Kasumi-1 (cell line): ENCODE results near the gene SH3PXD2A.

ENCODE experiments used
- DNase-seq, 2 experiments: peaks; one replicate each; lab custom pipeline; 2025; lab: John Stamatoyannopoulos, UW

SH3PXD2A gene

GRCh38 chr10:103879409-103879808 is 24.0 kb upstream of the SH3PXD2A start:
- no peak for DNase-seq

- DNase-seq = no peak
Measured at GRCh38 chr10:103877861-103878260, 22.5 kb upstream of the SH3PXD2A start.

GRCh38 chr10:103876155-103876554 is 20.8 kb upstream of the SH3PXD2A start:
- no peak for DNase-seq

DNA sequence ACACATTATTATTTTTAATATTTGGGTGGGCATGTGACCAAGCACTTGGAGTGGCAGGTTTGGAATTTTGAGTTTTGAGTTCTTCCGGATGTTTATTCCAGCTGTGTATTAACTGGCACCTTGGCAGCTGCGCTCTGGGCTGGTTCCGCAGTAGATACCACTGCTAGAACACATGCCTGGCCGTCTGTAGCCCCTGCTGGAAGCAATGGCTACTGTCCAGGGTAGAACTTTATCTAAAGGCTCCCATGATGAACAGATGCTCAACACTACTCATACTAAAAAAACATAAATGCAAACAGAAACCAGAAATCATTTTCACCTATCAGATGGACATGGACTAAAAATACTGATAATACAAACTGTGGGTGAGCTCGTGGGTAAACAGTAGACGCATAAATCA is 19.4 kb upstream of the SH3PXD2A start:
- no peak for DNase-seq

DNA sequence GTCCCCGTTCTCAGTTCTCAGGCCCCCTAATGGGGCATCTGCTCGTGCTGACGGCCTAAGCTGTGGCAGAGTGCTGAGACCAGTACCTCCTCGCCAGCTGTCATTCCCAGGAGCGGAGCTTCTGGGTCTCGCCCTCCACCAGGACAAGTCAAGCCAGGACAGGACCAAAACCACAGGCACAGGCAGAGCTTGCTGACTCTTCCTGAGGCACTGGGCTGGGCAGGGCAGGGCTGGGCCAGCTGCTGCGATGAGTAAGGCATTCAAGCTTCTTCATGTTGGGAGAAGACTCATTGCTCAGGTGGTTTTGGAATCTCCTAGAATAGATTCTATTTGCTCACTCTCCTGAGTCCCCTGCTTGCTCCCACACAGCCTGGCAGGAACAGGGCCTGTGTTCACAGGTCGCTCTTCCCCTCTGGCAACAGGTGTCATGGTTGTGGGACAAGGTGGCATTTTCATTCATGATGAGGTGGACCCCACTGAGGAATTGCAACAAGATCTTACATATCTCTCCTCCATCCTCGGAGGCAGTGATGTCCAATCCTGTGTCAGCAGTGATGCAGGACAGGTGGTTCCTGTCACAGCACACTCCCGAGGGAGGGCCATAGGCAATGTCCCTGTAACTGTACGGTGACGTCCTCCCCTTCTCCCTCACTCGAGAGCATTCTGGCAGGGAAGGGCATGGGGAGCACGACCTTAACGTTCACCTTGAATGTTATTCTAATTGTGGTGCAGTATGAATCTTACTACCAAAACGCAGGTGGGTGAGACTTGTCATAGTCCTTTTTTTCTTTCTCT is 17.0 kb upstream of the SH3PXD2A start:
- DNase-seq = no peak

DNA sequence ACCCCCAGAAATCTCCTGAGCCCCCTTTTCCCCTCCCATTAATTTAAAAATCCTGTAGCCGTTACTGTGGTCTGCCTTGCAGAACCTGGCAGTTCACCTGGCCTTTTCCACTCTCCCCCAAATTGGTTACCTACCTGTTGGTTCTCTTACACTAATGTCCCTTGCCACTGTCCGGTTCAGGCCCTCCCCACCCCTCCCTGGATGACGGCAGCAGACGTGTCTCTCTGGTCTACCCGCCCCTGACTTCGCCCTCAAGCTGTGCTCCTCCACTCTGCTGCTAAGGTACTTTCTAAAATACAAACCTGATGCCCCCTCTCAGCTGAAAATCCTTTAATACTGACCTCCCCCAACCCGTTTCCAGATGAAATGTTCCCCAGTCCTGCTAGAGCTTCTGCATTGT is 15.6 kb upstream of the SH3PXD2A start:
- no peak for DNase-seq

- no peak for DNase-seq
Measured at GRCh38 chr10:103870516-103870915, 15.1 kb upstream of the SH3PXD2A start.

DNA sequence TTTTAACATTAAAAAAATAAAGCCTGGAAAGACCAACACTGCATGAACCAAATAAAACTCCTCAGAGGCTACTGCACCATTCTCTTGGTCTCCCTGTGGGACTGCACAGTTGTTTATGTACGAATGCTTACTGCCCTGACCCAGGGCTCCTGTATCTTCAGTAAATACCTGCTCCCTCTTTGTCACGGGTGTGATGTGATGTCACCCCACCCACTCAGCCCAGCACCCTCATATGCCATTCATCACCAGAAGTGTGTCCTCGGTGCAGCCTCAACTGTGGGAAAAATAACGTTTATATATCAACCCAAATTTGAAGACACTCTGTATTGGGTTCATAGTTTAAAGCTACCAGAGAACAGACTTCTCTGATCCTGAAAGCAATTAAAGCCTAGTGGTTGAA is 14.0 kb upstream of the SH3PXD2A start:
- no peak for DNase-seq

DNA sequence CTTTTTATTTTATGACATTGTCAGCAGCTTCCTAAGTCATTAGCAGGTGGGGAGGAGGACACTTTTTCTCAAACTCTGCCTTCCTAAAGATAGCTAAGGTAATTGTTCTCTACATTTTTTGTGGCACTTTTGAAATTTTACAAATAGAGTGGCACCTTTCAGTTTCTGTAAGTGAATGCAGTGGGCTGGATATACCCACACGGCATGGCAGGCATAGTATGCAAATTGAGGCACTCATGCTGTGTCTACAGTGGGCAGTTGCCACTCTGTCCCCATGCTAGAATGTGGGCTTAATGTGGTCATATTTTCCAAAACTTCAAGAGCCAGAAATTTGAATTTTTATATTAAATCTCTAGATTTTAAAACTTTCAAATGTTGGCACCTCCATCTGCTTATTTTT is 12.8 kb upstream of the SH3PXD2A start:
- no peak for DNase-seq

GRCh38 chr10:103861505-103861904 is 6.1 kb upstream of the SH3PXD2A start:
- no peak for DNase-seq

- peak; percentile 75 to 86 for DNase-seq
Measured at GRCh38 chr10:103859161-103860086, 4.0 kb upstream of the SH3PXD2A start.

GRCh38 chr10:103858360-103858759 is 3.0 kb upstream of the SH3PXD2A start:
- no peak for DNase-seq

DNA sequence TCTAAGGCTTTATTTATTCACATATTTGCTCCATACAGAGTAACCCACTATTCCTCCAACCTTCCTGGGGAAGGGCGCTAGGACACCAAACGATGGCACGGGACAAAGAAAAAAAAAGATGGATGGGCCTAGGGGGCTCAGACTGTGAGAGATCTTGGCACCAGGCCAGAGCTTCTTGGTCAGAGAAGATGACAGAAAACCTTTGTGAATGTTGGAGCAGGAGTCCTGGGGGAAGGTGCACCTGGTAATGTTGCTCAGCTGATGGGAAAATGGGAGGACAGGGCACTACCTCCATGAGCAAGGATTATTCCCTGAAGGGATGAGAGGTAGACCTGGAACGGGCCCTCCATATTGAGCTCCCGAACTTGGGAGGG is 1.4 kb upstream of the SH3PXD2A start:
- no peak for DNase-seq

GRCh38 chr10:103855852-103856796 is 748 bp upstream of the SH3PXD2A start:
- DNase-seq = no peak

GRCh38 chr10:103854686-103855391 is 537 bp downstream of the SH3PXD2A start:
- DNase-seq = no peak

DNA sequence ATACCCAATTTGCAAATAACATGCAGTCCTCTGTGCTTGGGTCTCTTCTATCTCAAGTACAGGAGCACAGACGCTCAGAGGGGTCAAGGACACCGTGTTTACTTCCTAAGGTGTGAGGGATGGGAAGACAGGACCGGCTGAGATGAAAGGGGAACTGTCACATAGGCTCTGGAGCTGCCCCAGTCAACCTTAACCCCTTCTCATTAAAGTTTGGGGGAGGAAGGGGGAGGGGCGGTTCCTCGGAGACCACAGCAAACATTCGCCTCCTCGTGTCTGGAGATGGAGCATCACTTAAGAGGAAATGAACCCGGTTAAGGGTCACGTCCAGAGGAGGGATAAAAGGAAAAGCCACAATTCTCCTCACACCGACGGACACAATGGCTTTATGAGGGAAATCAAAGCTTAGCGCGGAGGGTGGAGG is 1.1 kb downstream of the SH3PXD2A start:
- DNase-seq = peak; percentile 37 to 49

DNA sequence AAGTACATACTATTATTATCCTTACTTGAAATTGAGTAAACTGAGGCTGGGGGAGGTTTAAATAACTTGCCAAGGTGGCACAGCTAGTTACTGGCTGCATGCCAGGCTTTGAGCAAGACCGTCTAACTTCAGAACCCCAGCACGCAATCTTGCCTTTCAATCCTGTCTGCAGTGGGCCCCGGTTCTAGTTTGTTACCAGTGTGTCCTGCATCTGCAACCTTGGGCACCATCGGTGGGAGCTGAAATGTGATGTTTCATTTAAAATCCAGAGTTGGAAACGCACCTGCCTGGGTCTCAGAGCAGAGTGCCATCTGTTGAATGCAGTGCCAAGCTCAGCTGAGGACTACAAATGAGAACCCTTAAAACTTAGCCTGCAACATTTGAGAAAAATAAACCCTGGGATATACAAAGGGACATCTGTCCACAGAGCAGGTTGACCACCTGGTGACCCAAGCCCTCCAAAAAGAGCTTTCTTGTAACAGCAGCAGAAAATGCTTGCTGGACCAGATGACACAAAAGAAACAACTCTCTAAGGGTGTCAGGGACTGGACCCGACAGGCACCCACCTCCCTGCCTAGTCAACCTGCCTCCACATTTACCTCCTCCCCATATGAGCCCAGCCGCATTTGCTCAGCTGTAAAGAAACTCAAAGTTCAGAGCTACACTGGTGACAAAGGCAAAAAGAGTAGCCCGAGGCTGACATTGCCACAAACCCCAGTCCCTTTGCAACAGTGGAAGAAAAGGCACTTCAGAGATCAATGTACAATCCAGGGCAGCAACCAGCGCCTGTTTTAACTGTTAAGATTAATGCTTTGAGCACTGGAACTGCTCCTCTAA is 1.7 kb downstream of the SH3PXD2A start:
- DNase-seq = no peak

DNA sequence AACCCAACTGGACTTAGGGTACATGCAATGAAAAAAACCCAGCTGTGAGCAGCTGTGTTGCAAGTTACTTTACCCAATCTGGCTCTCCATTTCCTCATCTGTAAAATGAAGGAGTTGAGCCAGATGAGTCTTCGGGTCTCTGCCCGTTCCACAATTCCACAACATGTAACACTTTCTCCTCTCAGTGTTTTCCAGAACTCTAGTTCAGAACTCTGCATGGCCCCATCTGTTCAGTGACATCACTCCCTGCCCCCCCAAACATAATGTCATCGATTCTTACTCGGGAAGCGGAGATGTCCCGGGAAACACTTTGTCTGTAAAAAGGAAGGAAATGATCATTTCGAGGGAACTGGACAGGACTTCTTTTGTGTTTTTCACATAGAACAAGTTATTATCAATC is 2.5 kb downstream of the SH3PXD2A start:
- DNase-seq = no peak

DNA sequence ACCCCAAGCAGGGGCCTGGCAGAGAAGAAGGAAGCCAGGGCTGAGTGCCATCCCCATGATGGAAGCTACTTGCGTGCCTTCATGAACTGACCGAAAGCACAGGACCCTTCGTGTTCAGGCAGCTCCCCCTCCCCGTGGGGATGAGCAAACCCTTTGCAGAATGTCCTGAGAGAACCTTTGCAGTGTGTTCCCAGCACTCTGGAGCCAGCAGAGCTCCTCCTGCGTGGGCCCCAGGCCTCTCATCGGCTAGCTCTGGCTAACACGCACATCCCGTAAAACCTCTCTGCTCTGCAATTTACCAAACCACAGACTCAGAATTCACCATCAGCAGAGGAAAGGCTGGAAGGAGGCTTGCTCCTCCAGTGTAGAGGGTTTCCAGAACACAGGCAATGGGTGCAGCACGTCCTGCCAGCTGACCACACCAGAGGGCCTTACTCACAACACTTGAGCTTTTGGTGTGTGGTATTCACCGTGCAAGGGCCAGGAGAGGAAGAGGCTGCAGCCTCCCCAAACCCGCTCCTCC is 3.1 kb downstream of the SH3PXD2A start:
- no peak for DNase-seq

GRCh38 chr10:103851261-103851660 is 4.1 kb downstream of the SH3PXD2A start:
- DNase-seq = no peak
